ENCODE results near the gene GPR34.

- no peak for TF ChIP-seq EP300 (IDR thresholded peaks at IDR 0.05; ENCODE audit: borderline replicate concordance)
- TF ChIP-seq FOXM1 (IDR thresholded peaks at IDR 0.05; ENCODE audit: borderline replicate concordance, low read depth) = no peak
- no peak for TF ChIP-seq CREB1 (IDR thresholded peaks at IDR 0.05; ENCODE audit: low read depth)
- no peak for TF ChIP-seq TEAD4 (IDR thresholded peaks at IDR 0.05)
- TF ChIP-seq YY1 (IDR thresholded peaks at IDR 0.05; ENCODE audit: low read depth) = no peak
- TF ChIP-seq ZBTB7A (IDR thresholded peaks at IDR 0.05; ENCODE audit: low read depth) = no peak
- no peak for TF ChIP-seq RAD21 (IDR thresholded peaks at IDR 0.05; ENCODE audit: low read depth)
- TF ChIP-seq EGR1 (IDR thresholded peaks at IDR 0.05) = no peak
- TF ChIP-seq MAX (IDR thresholded peaks at IDR 0.05) = no peak
Observed at GRCh38 chrX:41693024-41693423, 4.3 kb downstream of the GPR34 start.

All from Ishikawa (cell line).